GM23248 (cell line): ENCODE data around the gene PDE4B. TPM values are rescaled to one million over a fixed set of nuclear protein-coding genes. Genes with fewer than 3 reads are reported as not detected.

Experiments
- DNase-seq: peaks from one replicate; pipeline ENCODE4 v3.0.0-alpha.2; 2015
- H2AFZ ChIP-seq: fragments of 200-600 bp; sonication (generic); 2 replicates; pipeline ENCODE4 v1.6.1; 2016; ENCODE audit warnings: antibody characterized with exemption
- H3F3A ChIP-seq: fragments of 200-600 bp; sonication (generic); 2 replicates; pipeline ENCODE4 v1.6.1; 2016; ENCODE audit warnings: mild to moderate bottlenecking, antibody characterized with exemption, mixed run types; ENCODE audit not compliant: insufficient read depth
- H3K27ac ChIP-seq: fragments of 200-600 bp; sonication (generic); 2 replicates; pipeline ENCODE4 v1.5.1; 2016; ENCODE audit warnings: mild to moderate bottlenecking
- H3K27me3 ChIP-seq: fragments of 200-600 bp; sonication (generic); replicated peaks from 2 replicates; pipeline ENCODE4 v1.6.1; 2016; ENCODE audit warnings: mild to moderate bottlenecking; ENCODE audit not compliant: insufficient read depth
- H3K36me3 ChIP-seq: fragments of 200-600 bp; sonication (generic); 2 replicates; pipeline ENCODE4 v1.6.1; 2016; ENCODE audit warnings: low read depth, mild to moderate bottlenecking
- H3K4me1 ChIP-seq: fragments of 200-600 bp; sonication (generic); 2 replicates; pipeline ENCODE4 v1.6.1; 2016; ENCODE audit warnings: mild to moderate bottlenecking; ENCODE audit not compliant: insufficient read depth
- H3K4me2 ChIP-seq: fragments of 200-600 bp; sonication (generic); one replicate; pipeline ENCODE4 v1.6.1; 2016; ENCODE audit warnings: mild to moderate bottlenecking; ENCODE audit not compliant: unreplicated experiment
- H3K4me3 ChIP-seq: fragments of 200-600 bp; sonication (generic); 2 replicates; pipeline ENCODE4 v1.5.1; 2016; ENCODE audit warnings: mild to moderate bottlenecking
- H3K79me2 ChIP-seq: fragments of 200-600 bp; sonication (generic); 2 replicates; pipeline ENCODE4 v1.6.1; 2016; ENCODE audit warnings: mild to moderate bottlenecking; ENCODE audit not compliant: insufficient read depth
- H3K9ac ChIP-seq: fragments of 200-600 bp; sonication (generic); 2 replicates; pipeline ENCODE4 v1.6.1; 2016; ENCODE audit warnings: mild to moderate bottlenecking
- H3K9me2 ChIP-seq: fragments of 200-600 bp; sonication (generic); 2 replicates; pipeline ENCODE4 v1.6.1; 2016; ENCODE audit warnings: mixed run types, mild to moderate bottlenecking, moderate library complexity; ENCODE audit not compliant: insufficient read depth
- H3K9me3 ChIP-seq: fragments of 200-600 bp; sonication (generic); one replicate; pipeline ENCODE4 v1.6.1; 2017; ENCODE audit warnings: low read depth
- H4K20me1 ChIP-seq: fragments of 200-600 bp; sonication (generic); 2 replicates; pipeline ENCODE4 v1.6.0; 2016; ENCODE audit not compliant: insufficient read depth
- EZH2 ChIP-seq: fragments of 200-600 bp; sonication (generic); IDR thresholded peaks from 2 replicates; pipeline ENCODE4 v1.6.1; 2018; ENCODE audit warnings: antibody characterized with exemption, mild to moderate bottlenecking; ENCODE audit not compliant: insufficient read depth, poor library complexity, severe bottlenecking
- EZH2phosphoT487 ChIP-seq: fragments of 200-600 bp; sonication (generic); IDR thresholded peaks from 2 replicates; pipeline ENCODE4 v1.6.1; 2018; ENCODE audit warnings: antibody characterized with exemption, moderate library complexity, mild to moderate bottlenecking, low read depth; ENCODE audit not compliant: insufficient read depth
- whole genome bisulfite sequencing, 2 experiments: methylation state at CpG; one replicate each; pipeline ENCODE4 v1.1.6; 2015 to 2017; ENCODE audit warnings: low lambda C conversion rate in 2 of 2, low coverage in 1 of 2; ENCODE audit errors: missing lambda C conversion rate in 2 of 2; 5-methylcytosine and 5-hydroxymethylcytosine counted together
- in situ Hi-C: fragments of 300-500 bp; cut with MboI; formaldehyde crosslinking; loops from 2 replicates; pipeline ENCODE4 v1.15.0; 2020
- polyA plus RNA-seq: library from polyadenylated mRNA; unstranded; fragments of >200 nt; fragmentation: Nextera tagmentation; extraction: Ambion mirVana; gene quantifications from 2 replicates; pipeline ENCODE4 v1.2.1, GENCODE V29; 2016
- total RNA-seq: library from RNA; depleted of rRNA; stranded (reverse); fragments of >200 nt; shearing (Covaris generic); gene quantifications from 2 replicates; pipeline ENCODE4 v1.2.3, GENCODE V29; 2014

The PDE4B gene
- total and polyA plus RNA-seq, 2 experiments from 2014 or later = 19.9 to 36.2 TPM

DNA sequence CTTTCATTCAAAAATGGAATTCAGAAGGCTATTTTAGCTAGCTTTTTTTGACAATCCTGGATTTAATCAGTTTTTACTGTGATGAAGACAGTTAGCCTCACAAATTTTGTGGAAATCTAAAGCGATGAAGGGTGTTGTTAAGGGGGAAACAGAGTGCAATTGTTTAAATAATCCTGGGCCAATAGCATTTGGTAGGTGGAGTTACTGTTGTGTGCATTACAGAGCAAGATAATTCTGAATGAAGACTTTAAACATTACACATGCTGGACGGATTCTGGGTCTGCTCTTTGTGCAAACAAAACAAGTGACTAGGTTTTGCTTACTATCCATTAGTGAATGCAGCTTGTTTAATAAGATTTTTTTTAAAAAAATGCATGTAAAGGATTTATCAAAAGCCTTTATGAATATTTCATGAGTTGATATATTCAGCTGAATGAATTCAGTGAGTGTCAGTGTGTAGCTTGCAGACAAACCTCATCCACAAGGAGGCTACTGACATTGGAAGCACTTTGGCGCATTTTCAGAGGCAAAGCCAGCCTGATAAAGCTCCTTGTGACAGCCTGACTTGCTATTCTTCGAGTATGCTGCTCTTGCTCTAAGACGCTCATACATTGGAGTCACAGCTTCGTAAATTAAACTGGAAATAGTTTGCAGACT lies 199.6 kb downstream of the PDE4B start:
- Histone ChIP-seq H3K9ac (no peak overlapping the region), H3K36me3 (no peaks in the 10 kb centered on the region), H3K4me1 (no peaks in the 10 kb centered on the region), H3K27ac (no peak overlapping the region), H3K79me2 (no peaks in the 10 kb centered on the region), H3K27me3 (no peaks in the 10 kb centered on the region), H3K4me2 (no peak overlapping the region), H3K9me2 (no peaks in the 10 kb centered on the region), H3F3A (no peaks in the 10 kb centered on the region), H3K9me3 (no peaks in the 10 kb centered on the region), H2AFZ (no peak overlapping the region), H4K20me1 (no peaks in the 10 kb centered on the region), H3K4me3 (no peak overlapping the region)
- TF ChIP-seq EZH2phosphoT487 (no peak), EZH2 (no peak)
- in situ Hi-C loops = no loop called here
- DNase-seq = no peak
- WGBS, 2 experiments = 54 to 56% methylated on average over 6 of the region's 6 CpGs

DNA sequence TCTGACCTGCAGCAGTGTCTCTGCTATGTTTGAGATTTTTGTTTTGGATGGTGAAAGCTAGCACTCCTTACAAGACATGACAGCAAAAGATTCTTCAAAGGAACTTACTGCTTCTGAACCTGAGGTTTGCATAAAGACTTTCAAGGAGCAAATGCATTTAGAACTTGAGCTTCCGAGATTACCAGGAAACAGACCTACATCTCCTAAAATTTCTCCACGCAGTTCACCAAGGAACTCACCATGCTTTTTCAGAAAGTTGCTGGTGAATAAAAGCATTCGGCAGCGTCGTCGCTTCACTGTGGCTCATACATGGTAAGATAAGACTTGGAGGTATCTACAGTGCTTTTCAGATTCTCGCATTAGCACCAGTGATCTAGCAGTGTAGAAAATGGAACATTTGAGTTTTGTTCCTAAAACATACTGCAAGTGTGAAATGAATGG lies 200.2 kb downstream of the PDE4B start:
- H3K36me3 ChIP-seq = no peaks in the 10 kb centered on the region
- no peaks in the 10 kb centered on the region for H3K27me3 ChIP-seq
- no peak for DNase-seq
- H3K9ac ChIP-seq = no peak overlapping the region
- 77 to 82% methylated on average over 7 of the region's 7 CpGs for WGBS, 2 experiments
- H2AFZ ChIP-seq = no peak overlapping the region
- no peaks in the 10 kb centered on the region for H4K20me1 ChIP-seq
- no peak overlapping the region for H3K4me3 ChIP-seq
- no peak overlapping the region for H3K27ac ChIP-seq
- TF ChIP-seq EZH2 (no peak), EZH2phosphoT487 (no peak)
- no peaks in the 10 kb centered on the region for H3K79me2 ChIP-seq
- H3K4me1 ChIP-seq = no peaks in the 10 kb centered on the region
- in situ Hi-C loops = no loop called here
- no peaks in the 10 kb centered on the region for H3K9me2 ChIP-seq
- H3K4me2 ChIP-seq = no peak overlapping the region
- no peaks in the 10 kb centered on the region for H3F3A ChIP-seq
- no peaks in the 10 kb centered on the region for H3K9me3 ChIP-seq

DNA sequence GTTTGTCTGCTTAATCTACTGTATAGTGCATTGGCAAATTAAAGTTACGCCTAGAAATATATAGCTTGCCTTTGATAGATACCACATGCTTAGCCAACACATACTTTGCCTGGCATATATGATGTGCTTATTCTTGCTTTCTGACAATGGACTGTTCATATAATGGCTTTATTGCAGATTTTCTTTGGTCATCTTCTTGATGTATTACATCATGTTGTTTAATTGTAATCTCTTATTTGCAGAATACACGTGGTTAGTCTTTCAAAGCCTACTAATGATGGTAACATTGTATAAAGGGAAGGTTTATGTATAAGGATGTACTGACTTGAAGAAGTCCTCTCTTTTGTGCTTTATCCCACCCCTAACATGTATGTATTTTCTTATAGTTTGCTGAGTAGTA lies 201.5 kb downstream of the PDE4B start:
- Histone ChIP-seq H3K4me1 (no peaks in the 10 kb centered on the region), H3K9ac (no peak overlapping the region), H3K9me2 (no peaks in the 10 kb centered on the region), H4K20me1 (no peaks in the 10 kb centered on the region), H3K27me3 (no peaks in the 10 kb centered on the region), H3F3A (no peaks in the 10 kb centered on the region), H3K9me3 (no peaks in the 10 kb centered on the region), H2AFZ (no peak overlapping the region), H3K4me3 (no peak overlapping the region), H3K27ac (no peak overlapping the region), H3K36me3 (no peaks in the 10 kb centered on the region), H3K4me2 (no peak overlapping the region), H3K79me2 (no peaks in the 10 kb centered on the region)
- no peak for TF ChIP-seq EZH2phosphoT487
- TF ChIP-seq EZH2 = no peak
- no peak for DNase-seq
- 52 to 53% methylated on average over 2 of the region's 2 CpGs for WGBS, 2 experiments
- in situ Hi-C loops = no loop called here

DNA sequence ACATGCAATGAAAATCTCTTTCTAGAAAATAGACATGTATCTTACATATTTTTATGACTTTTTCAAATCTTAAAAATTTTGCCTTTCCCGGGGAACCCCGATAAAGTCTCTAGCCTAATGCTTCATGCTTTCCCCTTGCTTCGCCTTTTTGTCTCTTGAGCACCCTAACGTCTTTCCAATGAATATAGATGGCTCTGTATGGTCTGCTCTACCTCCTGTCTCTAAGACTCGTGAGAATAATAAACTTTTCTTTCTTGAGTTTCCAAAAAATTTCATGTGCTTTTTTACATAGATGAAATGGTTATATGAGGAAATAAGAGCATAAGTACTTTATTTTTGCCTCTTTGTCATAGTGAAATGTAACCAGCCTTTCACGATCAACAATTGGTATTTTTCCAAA lies 202.6 kb downstream of the PDE4B start:
- Histone ChIP-seq H3K4me2 (no peak overlapping the region), H4K20me1 (no peaks in the 10 kb centered on the region), H3K9me3 (no peaks in the 10 kb centered on the region), H3K4me3 (no peak overlapping the region), H3K9me2 (no peaks in the 10 kb centered on the region), H3F3A (no peaks in the 10 kb centered on the region), H3K27me3 (no peaks in the 10 kb centered on the region), H3K4me1 (no peaks in the 10 kb centered on the region), H3K79me2 (no peaks in the 10 kb centered on the region), H3K36me3 (no peaks in the 10 kb centered on the region), H2AFZ (no peak overlapping the region), H3K27ac (no peak overlapping the region), H3K9ac (no peak overlapping the region)
- in situ Hi-C loops = no loop called here
- no peak for DNase-seq
- TF ChIP-seq EZH2phosphoT487 (no peak), EZH2 (no peak)
- WGBS, 2 experiments = 49 to 52% methylated on average over 6 of the region's 6 CpGs

DNA sequence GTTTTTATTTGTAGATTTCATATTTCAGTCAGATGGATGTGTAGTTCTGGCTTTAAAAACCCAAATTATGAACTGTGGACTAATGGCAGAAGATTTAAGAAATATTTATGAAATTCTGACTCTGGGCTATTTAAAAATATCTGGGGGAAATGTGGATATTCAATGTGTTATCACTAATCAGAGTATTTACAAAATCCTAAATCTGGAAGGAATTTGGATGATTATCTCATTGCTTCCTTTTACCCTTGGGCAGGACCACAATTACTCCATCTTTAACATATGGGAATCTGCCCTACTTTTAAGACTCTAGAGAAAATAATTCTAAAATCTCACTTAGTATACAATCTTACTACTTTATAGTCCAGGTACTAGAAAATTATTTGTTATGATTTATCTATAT lies 203.2 kb downstream of the PDE4B start:
- TF ChIP-seq EZH2phosphoT487 = no peak
- TF ChIP-seq EZH2 = no peak
- Histone ChIP-seq H3F3A (no peaks in the 10 kb centered on the region), H4K20me1 (no peaks in the 10 kb centered on the region), H3K9me3 (no peaks in the 10 kb centered on the region), H2AFZ (no peak overlapping the region), H3K4me1 (no peaks in the 10 kb centered on the region), H3K4me2 (no peak overlapping the region), H3K36me3 (no peaks in the 10 kb centered on the region), H3K79me2 (no peaks in the 10 kb centered on the region), H3K4me3 (no peak overlapping the region), H3K9me2 (no peaks in the 10 kb centered on the region), H3K9ac (no peak overlapping the region), H3K27me3 (no peaks in the 10 kb centered on the region), H3K27ac (no peak overlapping the region)
- in situ Hi-C loops = no loop called here
- DNase-seq = no peak
